Activated CD4-positive, alpha-beta T cell treated with anti-CD3 and anti-CD28 coated beads, Interleukin-2, amount 50 U/mL, for 1 hour (primary cell): ENCODE data around the gene BZW1.

Experiments used
- DNase-seq: peaks from one replicate; pipeline ENCODE4 v3.0.0-alpha.2; 2020

The BZW1 gene

DNA sequence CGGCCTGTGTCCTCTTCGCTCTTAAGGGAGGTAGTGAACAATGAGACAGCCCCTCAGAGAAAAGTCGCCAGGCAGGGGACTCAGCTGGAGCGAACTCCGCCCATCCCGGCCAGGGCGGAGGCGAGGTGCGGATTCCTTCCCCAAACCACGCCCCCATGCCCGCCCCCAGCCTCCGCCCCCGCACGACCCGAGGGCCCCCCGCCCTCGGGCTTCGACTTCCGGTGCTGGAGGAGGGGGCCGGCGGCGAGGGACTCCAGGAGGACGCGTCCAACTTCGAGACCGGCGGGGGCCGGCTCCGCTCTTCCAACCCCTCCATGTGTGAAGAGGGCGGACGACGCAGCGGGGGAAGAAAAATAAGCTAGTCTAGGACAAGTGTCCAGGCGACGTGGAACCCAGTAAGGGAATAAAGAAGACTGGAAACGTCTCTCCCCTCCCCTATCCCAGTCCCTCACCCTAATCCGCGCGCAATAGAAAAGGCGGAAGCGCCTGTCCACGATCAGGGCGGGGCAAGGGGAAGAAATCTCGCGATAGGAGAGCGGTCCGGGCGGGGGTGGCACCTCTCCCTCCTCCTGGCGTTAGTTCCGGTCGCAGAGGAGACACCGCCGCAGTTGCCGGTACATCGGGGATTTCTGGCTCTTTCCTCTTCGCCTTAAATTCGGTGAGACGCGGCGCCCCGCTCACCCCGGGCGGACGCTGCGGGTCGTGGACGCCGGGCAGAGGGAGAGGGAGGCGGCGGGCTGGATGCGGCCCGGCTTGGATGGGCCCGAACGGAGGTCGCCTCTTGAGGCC lies at the start of gene BZW1:
BZW1 (plus strand) TSS at position 578 of the 789 bp plus-strand sequence. CDS start 1,308 bp downstream, outside the sequence.
- peak; percentile 96 for DNase-seq

GRCh38 chr2:200762127-200762526 lies 49.6 kb upstream of the BZW1 start:
- DNase-seq: no peak

GRCh38 chr2:200763422-200763821 lies 48.3 kb upstream of the BZW1 start:
- no peak for DNase-seq

GRCh38 chr2:200765139-200765951 lies 46.4 kb upstream of the BZW1 start:
- DNase-seq: no peak

DNA sequence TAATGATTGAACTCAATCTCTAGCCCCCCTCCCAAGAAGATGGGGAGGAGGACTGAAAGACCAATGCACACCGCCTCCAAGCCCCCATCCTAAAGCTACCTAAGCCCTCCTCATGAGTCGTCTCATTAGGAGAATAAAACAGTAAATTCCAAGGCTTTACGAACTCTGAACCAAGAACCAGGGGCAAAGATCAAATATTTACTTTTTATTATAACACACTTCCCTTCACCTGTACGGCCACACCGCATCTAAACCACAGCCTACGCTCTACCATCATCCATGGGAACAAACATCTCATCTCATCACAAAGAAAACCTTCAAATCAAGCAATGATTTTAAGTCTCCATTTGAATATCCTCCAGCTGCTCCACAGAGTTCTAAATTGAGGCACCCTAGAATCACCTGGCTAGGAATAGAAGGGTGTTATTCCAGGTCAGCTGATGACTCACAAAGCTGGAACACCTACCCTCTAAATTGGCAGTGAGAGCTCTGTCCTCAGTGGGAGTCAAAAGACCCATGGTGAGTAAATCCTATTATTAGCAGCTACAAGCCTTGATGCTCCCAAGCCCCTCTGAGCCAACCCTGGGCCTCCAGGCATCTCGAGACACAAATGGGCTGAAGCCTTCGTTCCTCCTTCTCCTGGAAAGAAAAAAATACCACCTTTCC lies 45.6 kb upstream of the BZW1 start:
- no peak for DNase-seq

DNA sequence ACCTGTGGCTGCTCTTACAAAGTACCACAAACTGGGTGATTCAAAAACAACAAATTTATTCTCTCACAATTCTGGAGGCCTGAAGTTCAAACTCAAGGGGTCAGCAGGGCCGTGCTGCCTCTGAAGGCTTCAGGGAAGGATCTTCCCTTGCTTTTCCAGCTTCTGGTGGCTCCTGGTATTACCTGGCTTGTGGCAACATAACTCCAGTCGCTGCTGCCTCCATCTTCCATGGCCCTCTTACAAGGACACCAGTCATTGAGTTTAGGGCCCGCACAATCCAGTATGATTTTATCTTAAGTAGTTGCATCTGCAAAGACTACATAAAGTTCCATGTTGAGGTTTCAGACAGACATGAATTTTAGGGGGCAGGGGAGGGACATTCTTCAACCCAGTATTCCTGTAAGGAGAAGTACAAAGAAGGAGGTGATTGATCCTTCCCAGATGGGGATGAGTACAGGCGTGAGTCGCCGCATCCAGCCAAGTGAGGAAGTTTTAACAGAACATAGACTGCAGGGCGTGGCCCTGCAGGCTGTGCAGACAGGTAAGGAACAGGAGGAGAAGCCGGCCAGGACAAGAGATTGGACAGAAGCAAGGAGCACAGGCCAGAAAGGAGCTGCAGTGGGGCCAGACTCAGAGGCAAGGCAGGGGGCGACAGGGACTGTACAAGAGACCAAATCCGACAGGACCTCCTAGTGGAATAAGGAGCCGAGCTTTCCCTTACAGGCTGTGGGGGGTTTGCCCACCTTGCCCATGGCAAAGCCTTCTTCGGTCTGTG lies 44.4 kb upstream of the BZW1 start:
- no peak for DNase-seq

DNA sequence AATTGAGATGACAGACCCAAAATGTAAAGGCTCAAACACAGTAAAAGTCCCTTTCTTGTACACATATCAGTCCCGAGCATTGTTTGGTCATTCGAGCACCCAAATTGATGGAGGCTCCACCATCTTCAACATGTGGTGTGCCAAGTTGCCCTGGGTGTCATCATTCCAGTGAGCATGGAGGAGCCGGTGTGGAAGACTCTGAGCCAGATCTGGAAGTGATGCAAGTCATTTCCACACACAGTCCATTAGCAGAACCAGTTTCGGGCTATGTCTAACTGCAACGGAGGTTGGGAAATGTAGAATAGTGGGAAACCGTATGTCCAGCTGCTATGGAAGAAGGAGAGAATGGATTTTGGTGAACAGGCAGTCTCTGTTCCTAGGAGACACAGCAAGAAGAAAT lies 40.9 kb upstream of the BZW1 start:
- no peak for DNase-seq

GRCh38 chr2:200772620-200773019 lies 39.1 kb upstream of the BZW1 start:
- DNase-seq: no peak

GRCh38 chr2:200773083-200773482 lies 38.6 kb upstream of the BZW1 start:
- no peak for DNase-seq

DNA sequence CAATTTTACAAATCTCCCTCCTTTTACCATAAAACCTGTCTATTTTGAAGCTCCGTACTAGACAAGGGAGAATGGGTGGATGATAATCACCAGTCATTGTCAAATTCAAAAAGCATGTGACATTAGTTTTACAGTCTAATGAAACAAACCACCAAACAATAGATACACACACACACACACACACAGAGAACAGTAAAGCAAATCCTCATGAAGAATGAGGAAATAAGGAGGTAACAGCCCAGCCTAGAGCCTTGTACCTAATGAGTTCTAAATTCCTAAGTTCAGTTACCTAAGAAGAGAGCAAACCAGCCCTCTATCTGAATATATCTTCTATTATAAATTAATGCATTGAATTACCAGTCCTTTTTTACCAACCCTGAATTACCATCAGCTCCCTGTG lies 36.8 kb upstream of the BZW1 start:
- no peak for DNase-seq

- DNase-seq: no peak
Measured at GRCh38 chr2:200777275-200777674, 34.4 kb upstream of the BZW1 start.

GRCh38 chr2:200778038-200778437 lies 33.7 kb upstream of the BZW1 start:
- no peak for DNase-seq

- DNase-seq: no peak
Measured at GRCh38 chr2:200779214-200779613, 32.5 kb upstream of the BZW1 start.

- no peak for DNase-seq
Measured at GRCh38 chr2:200781616-200782015, 30.1 kb upstream of the BZW1 start.

DNA sequence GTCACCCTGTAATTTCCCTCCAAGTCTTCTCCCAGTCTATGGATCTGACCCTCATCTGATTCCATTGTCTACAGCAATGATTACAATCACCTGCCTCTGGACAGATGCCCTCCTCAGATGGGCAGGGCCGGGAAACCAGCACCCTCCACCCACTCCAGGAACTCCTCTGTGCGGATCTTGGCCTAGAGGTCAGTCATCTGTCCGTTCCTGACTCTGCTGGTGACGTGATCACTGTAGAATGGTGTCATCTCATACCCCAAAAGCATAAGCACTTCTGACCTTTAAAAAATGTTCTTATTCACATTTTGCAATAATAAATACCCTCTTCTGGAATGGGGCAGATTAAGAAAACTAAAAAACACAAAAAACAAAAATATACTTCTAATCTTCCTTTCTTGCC lies 29.5 kb upstream of the BZW1 start:
- DNase-seq: no peak

DNA sequence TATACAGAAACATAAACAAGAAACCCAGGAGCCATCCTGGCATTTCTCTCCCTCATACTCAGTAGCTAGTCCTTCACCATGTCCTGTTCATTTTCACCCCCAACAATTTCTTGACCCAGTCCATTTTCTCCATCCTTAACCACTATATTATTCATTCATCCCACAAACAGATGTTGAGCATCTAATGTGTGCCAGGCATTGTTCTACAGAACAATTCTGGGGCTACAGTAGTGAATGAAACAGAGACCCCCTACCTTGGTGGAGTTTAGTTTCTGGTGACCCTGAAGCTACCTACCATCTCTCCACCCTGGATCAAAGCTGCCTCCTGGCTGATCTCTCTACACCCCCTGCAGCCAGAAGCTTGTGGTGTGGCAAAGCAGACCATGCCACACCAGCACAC lies 27.5 kb upstream of the BZW1 start:
- no peak for DNase-seq

DNA sequence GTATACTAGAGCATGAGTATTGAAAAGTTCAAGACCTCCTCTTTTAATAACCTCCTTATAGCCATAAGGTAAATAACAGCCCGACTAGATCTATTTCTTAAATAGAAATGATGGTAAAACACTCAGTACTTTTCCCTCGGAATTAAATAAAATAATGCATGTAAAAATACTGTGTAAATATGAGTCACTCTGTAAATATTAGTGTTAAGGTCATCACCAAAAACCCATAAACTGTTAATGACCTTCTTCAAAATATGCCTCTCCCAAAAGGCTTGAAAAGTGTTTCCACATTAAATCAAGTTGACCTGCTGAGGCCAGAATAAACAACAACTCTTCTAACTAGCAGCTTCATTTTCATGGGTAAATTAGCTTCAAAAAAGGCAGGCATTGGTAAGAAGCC lies 25.3 kb upstream of the BZW1 start:
- DNase-seq: no peak

DNA sequence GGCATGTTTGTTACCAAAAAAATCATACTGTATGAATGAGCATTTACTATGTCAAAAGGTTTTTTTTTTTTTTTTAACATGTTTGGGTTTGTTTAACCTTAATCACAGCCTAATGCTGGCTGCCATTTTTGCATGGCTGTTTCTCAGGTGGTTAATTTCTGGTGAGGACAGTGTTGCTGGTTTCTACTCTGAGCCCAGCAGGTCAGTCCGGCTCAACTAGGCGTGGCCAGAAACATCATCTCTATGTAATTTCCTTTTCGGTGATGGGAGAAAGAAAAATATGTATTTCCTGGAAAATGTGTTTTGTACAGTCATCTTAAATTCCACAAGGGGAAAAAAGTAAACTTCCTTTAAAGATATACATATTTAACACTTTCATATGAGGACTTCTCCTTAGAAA lies 24.9 kb upstream of the BZW1 start:
- DNase-seq: no peak

DNA sequence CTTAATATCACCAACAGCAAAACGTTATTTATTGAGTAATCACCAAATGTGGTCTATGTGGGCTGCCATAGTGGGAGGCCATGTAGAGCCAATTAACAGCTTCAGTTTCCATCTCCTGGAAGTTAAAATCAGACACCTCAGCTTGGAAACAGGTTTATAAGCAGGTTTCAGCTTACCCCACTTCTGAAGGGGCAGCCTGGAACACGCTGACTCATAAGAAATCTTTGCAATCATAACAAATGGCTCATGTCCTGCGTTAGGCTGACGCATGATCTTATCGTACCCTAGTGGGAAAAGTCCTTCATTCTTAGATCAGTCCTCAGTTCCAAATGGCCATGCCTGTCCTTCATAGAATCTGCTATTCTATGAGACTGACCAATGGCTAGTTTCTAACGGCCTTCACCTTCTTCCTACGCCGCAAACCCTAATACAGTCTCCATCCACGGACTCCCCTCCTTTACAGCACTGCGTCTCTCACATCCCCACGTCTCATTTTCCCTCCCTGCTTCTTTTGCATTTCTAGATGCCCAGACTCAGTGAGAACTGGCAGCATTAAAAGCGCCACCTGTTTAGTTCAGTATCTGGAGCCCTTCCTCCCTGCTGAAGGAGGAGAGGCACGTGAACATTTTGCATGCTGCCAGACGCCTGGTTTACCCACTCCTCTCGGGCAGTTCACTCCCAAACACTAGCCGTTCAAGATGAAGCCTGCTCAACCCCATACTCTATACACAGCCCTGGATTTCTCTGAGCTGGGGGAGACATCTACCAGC lies 24.2 kb upstream of the BZW1 start:
- DNase-seq: no peak

DNA sequence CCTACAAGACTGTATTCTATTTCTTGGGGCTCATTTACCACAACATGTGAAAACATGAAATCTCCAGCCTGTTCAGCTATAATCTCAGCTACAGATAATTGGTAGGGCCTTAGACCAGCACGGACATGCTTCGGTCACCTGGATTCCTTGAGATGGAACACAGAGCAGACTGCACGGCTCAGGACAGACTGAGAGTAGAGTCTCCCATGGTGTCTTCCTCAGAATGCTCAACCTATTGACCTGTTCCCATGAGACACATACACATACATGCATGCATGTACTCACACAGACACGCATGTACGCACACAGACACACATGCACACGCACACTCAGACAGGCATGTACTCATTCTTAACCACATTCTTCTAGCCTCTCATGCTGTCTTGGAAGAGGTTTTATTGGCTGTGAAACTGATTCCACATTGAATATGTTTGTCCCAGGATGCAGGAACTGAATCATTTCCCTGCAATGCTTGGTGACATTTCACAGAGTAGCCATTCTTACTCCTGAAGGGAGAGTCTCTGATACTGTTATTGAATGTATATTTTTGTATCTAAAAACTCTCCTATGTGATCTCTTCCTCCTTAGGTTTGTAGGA lies 23.5 kb upstream of the BZW1 start:
- DNase-seq: no peak

GRCh38 chr2:200790185-200790584 lies 21.5 kb upstream of the BZW1 start:
- DNase-seq: no peak

DNA sequence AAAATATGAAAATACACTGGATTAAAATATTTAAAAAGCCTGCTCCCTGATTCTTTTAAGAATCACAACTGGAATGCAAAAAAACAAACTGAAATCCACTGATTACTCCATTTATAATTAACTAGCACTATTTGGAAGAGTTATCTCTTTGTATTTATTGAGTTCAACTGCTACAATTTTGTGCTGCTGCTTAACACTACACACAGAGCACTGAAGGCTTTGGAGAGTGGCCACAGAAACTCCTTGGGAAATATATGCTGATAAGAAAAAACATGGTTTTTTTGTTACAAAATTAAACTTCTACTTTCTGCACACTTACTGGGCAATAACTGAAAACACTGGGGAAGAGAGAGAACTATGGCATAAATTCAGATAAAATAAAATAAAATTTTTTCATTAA lies 19.8 kb upstream of the BZW1 start:
- DNase-seq: no peak
